Stomach (tissue), 9 donors: ENCODE data around the gene APOL2. TPM values are rescaled to one million over a fixed set of nuclear protein-coding genes. Genes with fewer than 3 reads are reported as not detected.
"Not testable (repeated sequence)": the region's sequence is repeated elsewhere in the genome, so short reads cannot be mapped to it uniquely, and the experiment has no call there.

ENCODE experiments used
- DNase-seq, 2 donors: peaks; one replicate each; pipeline versions ENCODE4 v3.0.0 to v3.0.0-alpha.2; 2013 to 2019
- H3K27ac ChIP-seq, 5 donors: fragments of 200-600 bp in 4 of 5; sonication (generic) in 4 of 5; one replicate each; pipeline ENCODE4 v1.5.1; 2013 to 2019; ENCODE audit warnings: mild to moderate bottlenecking in 1 of 5, moderate library complexity in 1 of 5
- H3K27me3 ChIP-seq, 3 donors: fragments of 200-600 bp; sonication (generic); one replicate each; pipeline ENCODE4 v1.5.1; 2017 to 2019; ENCODE audit warnings: mixed run types in 1 of 3
- H3K36me3 ChIP-seq, 4 donors: fragments of 200-600 bp; sonication (generic); 1 replicate in 3 of 4; 2 replicates in 1 of 4; pipeline ENCODE4 v1.5.1; 2016 to 2019
- H3K4me1 ChIP-seq, 4 donors: fragments of 200-600 bp; sonication (generic); one replicate each; pipeline ENCODE4 v1.5.1; 2016 to 2019
- H3K4me3 ChIP-seq, 4 donors: fragments of 200-600 bp; sonication (generic) in 3 of 4; one replicate each; pipeline ENCODE4 v1.5.1; 2016 to 2019; ENCODE audit warnings: mild to moderate bottlenecking in 1 of 4
- H3K9me3 ChIP-seq, 4 donors: fragments of 200-600 bp; sonication (generic); one replicate each; pipeline ENCODE4 v1.5.1; 2016 to 2019
- CTCF ChIP-seq, 7 experiments: fragments of 450-650 bp in 4 of 7; fragments of 200-600 bp in 3 of 7; sonication (generic) in 3 of 7; IDR thresholded peaks; one replicate each; pipeline ENCODE4 v1.5.1; 2016 to 2019; ENCODE audit warnings: antibody characterized with exemption in 7 of 7, control low read depth in 2 of 7, mild to moderate bottlenecking in 1 of 7
- EP300 ChIP-seq: sonication (generic); formaldehyde crosslinking; IDR thresholded peaks from one replicate; pipeline ENCODE4 v1.6.1; 2017; ENCODE audit warnings: antibody characterized with exemption
- POLR2A ChIP-seq, 4 donors: fragments of 450-650 bp; IDR thresholded peaks; one replicate each; pipeline ENCODE4 v1.6.1; 2016; ENCODE audit warnings: antibody characterized with exemption in 4 of 4, control low read depth in 2 of 4, mild to moderate bottlenecking in 1 of 4, moderate library complexity in 1 of 4
- POLR2AphosphoS5 ChIP-seq, 3 donors: sonication (generic); formaldehyde crosslinking; IDR thresholded peaks; one replicate each; pipeline ENCODE4 v1.6.1; 2016; ENCODE audit warnings: antibody characterized with exemption in 3 of 3
- WGBS, 5 donors: extraction: QIAGEN DNeasy Blood & Tissue Kit in 3 of 5; methylation state at CpG; one replicate each; pipeline versions ENCODE4 v1.1.5 to v1.1.7; 2013 to 2018; 5-methylcytosine and 5-hydroxymethylcytosine counted together
- intact Hi-C: fragments of 100-400 bp; cut with DNase I; formaldehyde crosslinking; loops from one replicate; pipeline ENCODE4 v1.15.1; 2023; ENCODE audit warnings: low total_unique reads
- polyA plus RNA-seq, 3 donors: library from polyadenylated mRNA; stranded (reverse); fragments of 200-250 nt; gene quantifications; one replicate each; pipeline ENCODE4 v1.2.3, GENCODE V29; 2013
- total RNA-seq, 5 donors: library from RNA; depleted of rRNA; stranded (reverse); fragments of >200 nt; gene quantifications; one replicate each; pipeline versions ENCODE4 v1.1.0 to v1.2.3, GENCODE V29; 2014 to 2016
- donor health status: healthy with polysubstance abuse.
- donor health status: Bipolar disorder and iron deficiency.
- donor health status: healthy.

Gene APOL2
- total and polyA plus RNA-seq, 8 donors: 11.6 to 101 (median 35.5) TPM

GRCh38 chr22:36234213-36234612, 5.1 kb downstream of the APOL2 start:
- Histone ChIP-seq H3K9me3 (no peaks in the 10 kb centered on the region), H3K4me1 (peaks cover 31 to 60% (median 48%) of the 10 kb centered on the region in 4 donors), H3K36me3 (peaks cover 33 to 76% (median 55%) of the 10 kb centered on the region in 4 donors), H3K27me3 (no peaks in the 10 kb centered on the region), H3K27ac (no peak overlapping the region), H3K4me3 (peak overlapping the region in 1 of 4 donors; percentile 69)
- WGBS, 5 donors: 37 to 76% (median 72%) methylated on average over 2 of the region's 2 CpGs
- intact Hi-C loops: no loop called here
- TF ChIP-seq EP300: no peak
- TF ChIP-seq POLR2A (IDR thresholded peaks at IDR 0.05): no peak
- no peak for TF ChIP-seq POLR2AphosphoS5 (IDR thresholded peaks at IDR 0.05)
- TF ChIP-seq CTCF (IDR thresholded peaks at IDR 0.05): no peak
- DNase-seq: no peak

GRCh38 chr22:36233796-36234195, 5.5 kb downstream of the APOL2 start:
- no peak for TF ChIP-seq CTCF (IDR thresholded peaks at IDR 0.05)
- WGBS, 5 donors: 85 to 93% (median 90%) methylated on average over 7 of the region's 7 CpGs
- DNase-seq: no peak
- Histone ChIP-seq H3K27ac (no peak overlapping the region), H3K27me3 (no peaks in the 10 kb centered on the region), H3K4me3 (no peak overlapping the region), H3K36me3 (peaks cover 36 to 80% (median 59%) of the 10 kb centered on the region in 4 donors), H3K9me3 (no peaks in the 10 kb centered on the region), H3K4me1 (peaks cover 29 to 59% (median 47%) of the 10 kb centered on the region in 4 donors)
- intact Hi-C loops: no loop called here

- H3K9me3 ChIP-seq: no peaks in the 10 kb centered on the region
- intact Hi-C loops: no loop called here
- DNase-seq: no peak
- no peak overlapping the region for H3K4me3 ChIP-seq
- no peaks in the 10 kb centered on the region for H3K27me3 ChIP-seq
- peaks cover 20 to 50% (median 38%) of the 10 kb centered on the region in 4 donors for H3K4me1 ChIP-seq
- TF ChIP-seq POLR2AphosphoS5 (IDR thresholded peaks at IDR 0.05): no peak
- TF ChIP-seq CTCF (IDR thresholded peaks at IDR 0.05): no peak
- TF ChIP-seq POLR2A (IDR thresholded peaks at IDR 0.05): no peak
- TF ChIP-seq EP300: no peak
- WGBS, 5 donors: 66 to 76% (median 71%) methylated on average over 13 of the region's 13 CpGs
- no peak overlapping the region for H3K27ac ChIP-seq
- peaks cover 44 to 90% (median 68%) of the 10 kb centered on the region in 4 donors for H3K36me3 ChIP-seq
Observed at GRCh38 chr22:36232715-36233401, 6.5 kb downstream of the APOL2 start.

- Histone ChIP-seq H3K4me1 (peaks cover 4 to 32% (median 20%) of the 10 kb centered on the region in 4 donors), H3K36me3 (peaks cover 51 to 95% (median 82%) of the 10 kb centered on the region in 4 donors)
- DNase-seq, H3K27me3 ChIP-seq, H3K4me3 ChIP-seq, H3K27ac ChIP-seq, intact Hi-C loops, H3K9me3 ChIP-seq: not testable (repeated sequence)
- WGBS, 5 donors: 74 to 91% (median 82%) methylated on average over 5 of the region's 5 CpGs
Observed at GRCh38 chr22:36231051-36231450, 8.3 kb downstream of the APOL2 start.

GRCh38 chr22:36229649-36230048, 9.7 kb downstream of the APOL2 start:
- peaks cover 0 to 18% (median 10%) of the 10 kb centered on the region in 4 donors for H3K4me1 ChIP-seq
- DNase-seq, H3K27me3 ChIP-seq, H3K4me3 ChIP-seq, intact Hi-C loops, H3K27ac ChIP-seq, H3K9me3 ChIP-seq: not testable (repeated sequence)
- H3K36me3 ChIP-seq: peaks cover 51 to 91% (median 84%) of the 10 kb centered on the region in 4 donors
- WGBS, 5 donors: 84 to 96% (median 87%) methylated on average over 3 of the region's 3 CpGs
